GM18873 (cell line): ENCODE measurements around the gene MYRFL.
A peak's percentile ranks its signal among the peaks of the same experiment; 100 is the strongest.

Experiments used
- ATAC-seq: cut with Tn5 transposase; IDR thresholded peaks from one replicate; pipeline ENCODE4 v1.9.1; 2021; ENCODE audit warnings: mild to moderate bottlenecking, moderate library complexity, moderate number of reproducible peaks; ENCODE audit not compliant: unreplicated experiment, low FRiP score

MYRFL gene

GRCh38 chr12:69929125-69929524 lies 104.1 kb downstream of the MYRFL start:
- ATAC-seq, result no peak

- ATAC-seq, result no peak
Observed at GRCh38 chr12:69929531-69929930, 104.5 kb downstream of the MYRFL start.

- no peak for ATAC-seq
Observed at GRCh38 chr12:69931569-69931968, 106.5 kb downstream of the MYRFL start.

- no peak for ATAC-seq
Observed at GRCh38 chr12:69932154-69932553, 107.1 kb downstream of the MYRFL start.

GRCh38 chr12:69932676-69933552 lies 107.9 kb downstream of the MYRFL start:
- peak; percentile 86 for ATAC-seq

GRCh38 chr12:69934011-69934410 lies 109.0 kb downstream of the MYRFL start:
- no peak for ATAC-seq

GRCh38 chr12:69935651-69936100 lies 110.6 kb downstream of the MYRFL start:
- ATAC-seq, result no peak

- ATAC-seq, result no peak
Observed at GRCh38 chr12:69936214-69936731, 111.2 kb downstream of the MYRFL start.

GRCh38 chr12:69936766-69937165 lies 111.7 kb downstream of the MYRFL start:
- ATAC-seq, result no peak

GRCh38 chr12:69947123-69947522 lies 122.1 kb downstream of the MYRFL start:
- no peak for ATAC-seq

- no peak for ATAC-seq
Observed at GRCh38 chr12:69947897-69948296, 122.9 kb downstream of the MYRFL start.

- no peak for ATAC-seq
Observed at GRCh38 chr12:69948851-69949250, 123.8 kb downstream of the MYRFL start.

- no peak for ATAC-seq
Observed at GRCh38 chr12:69949311-69950002, 124.4 kb downstream of the MYRFL start.

- no peak for ATAC-seq
Observed at GRCh38 chr12:69951108-69951507, 126.1 kb downstream of the MYRFL start.

- no peak for ATAC-seq
Observed at GRCh38 chr12:69952890-69953289, 127.9 kb downstream of the MYRFL start.

- ATAC-seq, result no peak
Observed at GRCh38 chr12:69961246-69961645, 136.2 kb downstream of the MYRFL start.

GRCh38 chr12:69966409-69966808 lies 141.4 kb downstream of the MYRFL start:
- no peak for ATAC-seq

GRCh38 chr12:69966839-69967238 lies 141.8 kb downstream of the MYRFL start:
- ATAC-seq, result no peak

- no peak for ATAC-seq
Observed at GRCh38 chr12:69969011-69969410, 144.0 kb downstream of the MYRFL start.

- no peak for ATAC-seq
Observed at GRCh38 chr12:69972136-69972535, 147.1 kb downstream of the MYRFL start.

- ATAC-seq, result no peak
Observed at GRCh38 chr12:69978020-69978419, 153.0 kb downstream of the MYRFL start.
